ENCODE results near the gene LRP3. TPM values are rescaled to one million over a fixed set of nuclear protein-coding genes. Genes with fewer than 3 reads are reported as not detected.
"Not testable (repeated sequence)": the region's sequence is repeated elsewhere in the genome, so short reads cannot be mapped to it uniquely, and the experiment has no call there.

Gene LRP3
- total and polyA plus RNA-seq, 2 donors from 2014 or later, result 13.9 to 23.8 TPM

GRCh38 chr19:33187183-33187540, 7.0 kb upstream of the LRP3 start:
- peak; percentile 60 to 83 (median 64) for DNase-seq

GRCh38 chr19:33189453-33189852, 4.7 kb upstream of the LRP3 start:
- Histone ChIP-seq H3K9ac (ENCODE audit: low read length in 3 of 3) (no peak overlapping the region), H3K27me3 (ENCODE audit: control insufficient read depth, insufficient read depth, low read length) (no peaks in the 10 kb centered on the region), H3K36me3 (ENCODE audit: control insufficient read depth in 2 of 3, insufficient read depth in 3 of 3, low read length in 3 of 3) (no peaks in the 10 kb centered on the region), H3K4me1 (ENCODE audit: control insufficient read depth in 2 of 3, insufficient read depth in 2 of 3, low read depth in 1 of 3, low read length in 3 of 3) (no peaks in the 10 kb centered on the region), H3K9me3 (ENCODE audit: control insufficient read depth in 2 of 3, insufficient read depth in 1 of 3, low read length in 3 of 3) (no peaks in the 10 kb centered on the region), H3K4me3 (ENCODE audit: low read length in 3 of 3) (no peak overlapping the region), H3K27ac (ENCODE audit: low read depth in 2 of 2, low read length in 2 of 2) (no peak overlapping the region)
- no peak for TF ChIP-seq CTCF (IDR thresholded peaks at IDR 0.05; ENCODE audit: borderline replicate concordance, extremely low read depth, insufficient read depth)
- DNase-seq (no peak), FAIRE-seq (no peak)
- intact Hi-C loops (cut with DNase I), result no loop called here

More at GRCh38 chr19:33187183-33187540, 7.0 kb upstream of the LRP3 start:
- FAIRE-seq, result no peak
- Histone ChIP-seq H3K27me3 (ENCODE audit: control insufficient read depth, insufficient read depth, low read length) (no peaks in the 10 kb centered on the region), H3K4me3 (ENCODE audit: low read length in 3 of 3) (no peak overlapping the region), H3K27ac (ENCODE audit: low read depth in 2 of 2, low read length in 2 of 2) (no peak overlapping the region), H3K36me3 (ENCODE audit: control insufficient read depth in 2 of 3, insufficient read depth in 3 of 3, low read length in 3 of 3) (no peaks in the 10 kb centered on the region), H3K4me1 (ENCODE audit: control insufficient read depth in 2 of 3, insufficient read depth in 2 of 3, low read depth in 1 of 3, low read length in 3 of 3) (no peaks in the 10 kb centered on the region), H3K9ac (ENCODE audit: low read length in 3 of 3) (no peak overlapping the region), H3K9me3 (ENCODE audit: control insufficient read depth in 2 of 3, insufficient read depth in 1 of 3, low read length in 3 of 3) (no peaks in the 10 kb centered on the region)
- intact Hi-C loops (cut with DNase I), result no loop called here
- TF ChIP-seq CTCF (IDR thresholded peaks at IDR 0.05; ENCODE audit: borderline replicate concordance, extremely low read depth, insufficient read depth), result no peak

- intact Hi-C loops (cut with DNase I); FAIRE-seq; H3K4me1 ChIP-seq (ENCODE audit: control insufficient read depth in 2 of 3, insufficient read depth in 2 of 3, low read depth in 1 of 3, low read length in 3 of 3); H3K27me3 ChIP-seq (ENCODE audit: control insufficient read depth, insufficient read depth, low read length); H3K9me3 ChIP-seq (ENCODE audit: control insufficient read depth in 2 of 3, insufficient read depth in 1 of 3, low read length in 3 of 3); H3K27ac ChIP-seq (ENCODE audit: low read depth in 2 of 2, low read length in 2 of 2); H3K9ac ChIP-seq (ENCODE audit: low read length in 3 of 3); H3K36me3 ChIP-seq (ENCODE audit: control insufficient read depth in 2 of 3, insufficient read depth in 3 of 3, low read length in 3 of 3); H3K4me3 ChIP-seq (ENCODE audit: low read length in 3 of 3): not testable (repeated sequence)
- peak in 1 of 5 donors; percentile 25 for DNase-seq
These were observed 3.0 kb upstream of the LRP3 start for GRCh38 chr19:33191092-33191491.

GRCh38 chr19:33191501-33191900, 2.6 kb upstream of the LRP3 start:
- no peak for FAIRE-seq
- no peak for TF ChIP-seq CTCF (IDR thresholded peaks at IDR 0.05; ENCODE audit: borderline replicate concordance, extremely low read depth, insufficient read depth)
- Histone ChIP-seq H3K36me3 (ENCODE audit: control insufficient read depth in 2 of 3, insufficient read depth in 3 of 3, low read length in 3 of 3) (no peaks in the 10 kb centered on the region), H3K27ac (ENCODE audit: low read depth in 2 of 2, low read length in 2 of 2) (no peak overlapping the region), H3K4me1 (ENCODE audit: control insufficient read depth in 2 of 3, insufficient read depth in 2 of 3, low read depth in 1 of 3, low read length in 3 of 3) (peaks cover 0 to 3% (median 0%) of the 10 kb centered on the region in 3 donors), H3K27me3 (ENCODE audit: control insufficient read depth, insufficient read depth, low read length) (no peaks in the 10 kb centered on the region), H3K9me3 (ENCODE audit: control insufficient read depth in 2 of 3, insufficient read depth in 1 of 3, low read length in 3 of 3) (no peaks in the 10 kb centered on the region), H3K4me3 (ENCODE audit: low read length in 3 of 3) (no peak overlapping the region), H3K9ac (ENCODE audit: low read length in 3 of 3) (no peak overlapping the region)
- peak in 1 of 5 donors; percentile 35 for DNase-seq
- intact Hi-C loops (cut with DNase I), result no loop called here

Measured in kidney (tissue), 14 donors.